Activated CD4-positive, alpha-beta memory T cell treated with anti-CD3 and anti-CD28 coated beads for 36 hours (primary cell): ENCODE data around the gene SLC25A40. TPM values are rescaled to one million over a fixed set of nuclear protein-coding genes. Genes with fewer than 3 reads are reported as not detected.

Experiments used
- CTCF ChIA-PET: fragments of 350-600 bp; sonication (Branson Sonifier 250); formaldehyde crosslinking; loops from one replicate; lab custom pipeline; 2021; ENCODE audit warnings: antibody characterized with exemption, inconsistent platforms; lab: Charles Lee
- POLR2A ChIA-PET: fragments of 350-600 bp; sonication (Branson Sonifier 250); formaldehyde crosslinking; loops from one replicate; lab custom pipeline; 2021; ENCODE audit warnings: antibody characterized with exemption; lab: Charles Lee
- DNase-seq: peaks from one replicate; pipeline ENCODE4 v3.0.0-alpha.2; 2020
- H3K27ac Mint-ChIP-seq: one replicate; pipeline ENCODE4 v1.8.0; 2021; ENCODE audit warnings: mixed read lengths
- H3K27me3 Mint-ChIP-seq: one replicate; pipeline ENCODE4 v1.8.0; 2021; ENCODE audit warnings: mixed read lengths
- H3K36me3 Mint-ChIP-seq: one replicate; pipeline ENCODE4 v1.8.0; 2021; ENCODE audit warnings: mixed read lengths
- H3K4me1 Mint-ChIP-seq: one replicate; pipeline ENCODE4 v1.8.0; 2021; ENCODE audit warnings: low read depth, mixed read lengths
- H3K4me3 Mint-ChIP-seq: one replicate; pipeline ENCODE4 v1.8.0; 2021; ENCODE audit warnings: mild to moderate bottlenecking, mixed read lengths
- H3K9me3 Mint-ChIP-seq: one replicate; pipeline ENCODE4 v1.8.0; 2021; ENCODE audit warnings: mixed read lengths
- intact Hi-C: fragments of 100-400 bp; cut with micrococcal nuclease; formaldehyde crosslinking; loops from one replicate; pipeline ENCODE4 v1.15.1; 2023
- total RNA-seq, 2 experiments: library from RNA; stranded (reverse); gene quantifications; one replicate each; pipeline ENCODE4 v1.2.3, GENCODE V29; 2021

Gene SLC25A40
- total RNA-seq, 2 experiments from 2014 or later = 47.9 to 54.9 TPM

GRCh38 chr7:87818336-87818735 is 57.8 kb downstream of the SLC25A40 start:
- Mint-ChIP-seq H3K4me1 (no peaks in the 10 kb centered on the region), H3K27me3 (no peaks in the 10 kb centered on the region), H3K27ac (no peak overlapping the region), H3K4me3 (no peak overlapping the region), H3K36me3 (no peaks in the 10 kb centered on the region), H3K9me3 (peaks cover 2% of the 10 kb centered on the region)
- CTCF ChIA-PET = no interaction called here
- no peak for DNase-seq
- POLR2A ChIA-PET = no interaction called here
- intact Hi-C loops = no loop called here

GRCh38 chr7:87816389-87816788 is 59.8 kb downstream of the SLC25A40 start:
- no peak overlapping the region for H3K4me3 Mint-ChIP-seq
- no peak overlapping the region for H3K27ac Mint-ChIP-seq
- H3K36me3 Mint-ChIP-seq = no peaks in the 10 kb centered on the region
- intact Hi-C loops = no loop called here
- no peaks in the 10 kb centered on the region for H3K4me1 Mint-ChIP-seq
- no peaks in the 10 kb centered on the region for H3K27me3 Mint-ChIP-seq
- no peaks in the 10 kb centered on the region for H3K9me3 Mint-ChIP-seq
- no peak for DNase-seq
- ChIA-PET CTCF (no interaction called here), POLR2A (no interaction called here)

DNA sequence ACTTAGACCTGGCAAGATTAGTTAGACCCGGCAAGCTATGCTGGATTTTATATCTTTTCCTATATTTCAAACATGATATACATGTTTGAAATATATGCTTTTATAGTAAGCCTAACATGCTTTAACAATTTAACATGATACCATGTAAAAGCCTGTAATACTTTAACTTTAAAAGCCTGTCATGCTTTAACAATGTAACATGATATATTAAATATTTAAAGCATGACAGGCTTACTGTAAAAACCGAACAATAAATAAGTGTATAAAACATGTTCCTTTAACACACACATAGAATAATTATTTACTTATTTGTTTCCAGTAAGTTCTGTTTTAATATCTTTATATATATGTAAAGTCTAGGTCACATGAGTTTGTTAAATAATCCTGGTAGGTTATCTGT is 65.4 kb downstream of the SLC25A40 start:
- intact Hi-C loops = no loop called here
- ChIA-PET CTCF (interaction anchor here (1.3 kb wide), 1 partner anchor 13 kb away, joined by 6 read pairs; no protein-coding TSS in a partner anchor), POLR2A (no interaction called here)
- H3K27me3 Mint-ChIP-seq = no peaks in the 10 kb centered on the region
- H3K27ac Mint-ChIP-seq = no peak overlapping the region
- no peaks in the 10 kb centered on the region for H3K36me3 Mint-ChIP-seq
- H3K4me3 Mint-ChIP-seq = no peak overlapping the region
- no peak for DNase-seq
- no peaks in the 10 kb centered on the region for H3K4me1 Mint-ChIP-seq
- no peaks in the 10 kb centered on the region for H3K9me3 Mint-ChIP-seq

- POLR2A ChIA-PET = interaction anchor here (0.6 kb wide), 1 partner anchor 892 kb away, joined by 3 read pairs; no protein-coding TSS in a partner anchor
- H3K9me3 Mint-ChIP-seq = no peaks in the 10 kb centered on the region
- intact Hi-C loops = no loop called here
- H3K36me3 Mint-ChIP-seq = no peaks in the 10 kb centered on the region
- H3K4me1 Mint-ChIP-seq = no peaks in the 10 kb centered on the region
- no peak overlapping the region for H3K4me3 Mint-ChIP-seq
- no peaks in the 10 kb centered on the region for H3K27me3 Mint-ChIP-seq
- no peak for DNase-seq
- H3K27ac Mint-ChIP-seq = no peak overlapping the region
- CTCF ChIA-PET = interaction anchor here (1.1 to 1.3 kb wide), 2 partner anchors 12 to 360 kb away, joined by 3 to 6 read pairs; no protein-coding TSS in a partner anchor
These were observed 66.0 kb downstream of the SLC25A40 start for GRCh38 chr7:87810130-87810529.

- intact Hi-C loops = no loop called here
- Mint-ChIP-seq H3K27me3 (no peaks in the 10 kb centered on the region), H3K4me3 (no peak overlapping the region), H3K4me1 (no peaks in the 10 kb centered on the region), H3K27ac (no peak overlapping the region), H3K9me3 (no peaks in the 10 kb centered on the region), H3K36me3 (no peaks in the 10 kb centered on the region)
- POLR2A ChIA-PET = no interaction called here
- CTCF ChIA-PET = no interaction called here
- DNase-seq = no peak
These were observed 70.0 kb downstream of the SLC25A40 start for GRCh38 chr7:87806150-87806549.

DNA sequence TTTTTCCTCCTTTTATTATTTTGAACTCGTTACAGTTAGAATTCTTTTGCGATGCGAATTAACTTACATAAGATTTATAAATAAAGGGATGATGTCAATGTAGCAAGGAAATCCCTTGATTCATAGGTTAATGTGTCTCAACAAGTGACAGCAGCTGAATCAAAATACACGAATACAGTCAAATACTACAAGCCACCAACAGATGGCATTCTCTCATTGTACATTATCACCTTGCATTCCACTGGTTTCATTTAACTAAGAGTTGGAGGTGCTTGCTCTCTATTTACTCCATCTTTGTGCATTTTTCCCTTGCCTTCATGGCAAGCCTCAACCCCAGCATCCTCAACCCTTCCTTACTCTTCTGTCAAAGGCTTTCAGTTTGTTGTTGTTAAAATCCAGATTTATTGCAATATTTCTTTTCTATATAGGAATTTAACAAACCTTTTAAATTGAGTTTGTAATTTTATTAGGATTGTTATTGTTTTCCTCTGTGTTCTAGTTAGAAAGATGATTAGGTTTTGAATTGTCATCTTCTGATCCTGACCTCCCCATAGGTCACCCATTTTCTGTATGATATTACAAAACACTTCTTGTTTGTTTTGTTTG is 78.3 kb downstream of the SLC25A40 start:
- ChIA-PET POLR2A (no interaction called here), CTCF (interaction anchor here (0.9 to 4.5 kb wide), 7 partner anchors 12 to 314 kb away, joined by 3 to 35 read pairs (median 5); no protein-coding TSS in a partner anchor)
- Mint-ChIP-seq H3K4me1 (no peaks in the 10 kb centered on the region), H3K36me3 (no peaks in the 10 kb centered on the region), H3K27ac (no peak overlapping the region), H3K9me3 (no peaks in the 10 kb centered on the region), H3K4me3 (no peak overlapping the region), H3K27me3 (peaks cover 8% of the 10 kb centered on the region)
- intact Hi-C loops = loop anchor here (1.0 kb wide), 4 partner anchors 89 to 371 kb away; no protein-coding TSS in a partner anchor
- no peak for DNase-seq

- Mint-ChIP-seq H3K27me3 (peaks cover 14% of the 10 kb centered on the region), H3K4me1 (no peaks in the 10 kb centered on the region), H3K4me3 (no peak overlapping the region), H3K27ac (no peak overlapping the region), H3K36me3 (no peaks in the 10 kb centered on the region), H3K9me3 (no peaks in the 10 kb centered on the region)
- ChIA-PET CTCF (interaction anchor here (0.9 to 4.5 kb wide), 7 partner anchors 13 to 314 kb away, joined by 3 to 35 read pairs (median 5); no protein-coding TSS in a partner anchor), POLR2A (no interaction called here)
- intact Hi-C loops = no loop called here
- DNase-seq = no peak
These were observed 78.8 kb downstream of the SLC25A40 start for GRCh38 chr7:87797395-87797794.

- CTCF ChIA-PET = no interaction called here
- Mint-ChIP-seq H3K4me3 (no peak overlapping the region), H3K27ac (no peak overlapping the region), H3K9me3 (no peaks in the 10 kb centered on the region), H3K36me3 (no peaks in the 10 kb centered on the region), H3K4me1 (no peaks in the 10 kb centered on the region), H3K27me3 (peaks cover 14% of the 10 kb centered on the region)
- intact Hi-C loops = no loop called here
- POLR2A ChIA-PET = no interaction called here
- DNase-seq = no peak
These were observed 90.7 kb downstream of the SLC25A40 start for GRCh38 chr7:87785368-87785995.

DNA sequence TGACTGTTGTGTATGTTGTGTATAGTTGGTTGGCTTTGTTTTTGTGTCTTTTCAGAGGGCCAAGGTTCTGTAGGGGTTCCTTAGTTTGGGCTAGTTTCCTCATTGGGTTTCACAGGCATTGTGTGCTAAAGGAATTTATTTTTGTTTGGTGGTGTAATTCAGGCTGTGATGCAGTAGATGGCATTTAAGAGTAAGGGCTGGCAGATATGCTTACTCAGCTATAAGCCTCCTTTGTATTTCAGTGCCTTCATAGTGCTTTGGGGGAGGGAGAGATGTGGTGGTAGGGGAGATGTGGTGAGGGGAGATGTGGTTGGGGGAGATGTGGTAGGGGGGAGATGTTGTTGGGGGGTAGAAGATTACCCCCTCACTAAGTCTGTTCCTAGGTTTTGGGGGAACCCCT is 91.7 kb downstream of the SLC25A40 start:
- no peak overlapping the region for H3K4me3 Mint-ChIP-seq
- H3K27me3 Mint-ChIP-seq = peaks cover 9% of the 10 kb centered on the region
- ChIA-PET CTCF (no interaction called here), POLR2A (no interaction called here)
- intact Hi-C loops = no loop called here
- no peaks in the 10 kb centered on the region for H3K9me3 Mint-ChIP-seq
- no peak overlapping the region for H3K27ac Mint-ChIP-seq
- no peaks in the 10 kb centered on the region for H3K36me3 Mint-ChIP-seq
- no peaks in the 10 kb centered on the region for H3K4me1 Mint-ChIP-seq
- no peak for DNase-seq

Other genes starting within 250 kb of the SLC25A40 start
- gene RUNDC3B, start 248.0 kb downstream of the SLC25A40 start, total RNA-seq = under 1 TPM; 0.43 to 0.53 TPM
- 10 to 100 TPM; 75.8 to 78.4 TPM for gene DBF4, start 133 bp upstream of the SLC25A40 start, total RNA-seq
- gene ADAM22, start 57.9 kb upstream of the SLC25A40 start, total RNA-seq = 1 to 10 TPM; 1.8 to 2.2 TPM